ENCODE measurements around the gene GPR27. TPM values are rescaled to one million over a fixed set of nuclear protein-coding genes. Genes with fewer than 3 reads are reported as not detected.

The GPR27 gene
- total RNA-seq, 1 donor from 2014 or later: 16.1 TPM

GRCh38 chr3:71709908-71710511, 43.6 kb upstream of the GPR27 start:
- TF ChIP-seq CTCF (IDR thresholded peaks at IDR 0.05; ENCODE audit: unreplicated experiment): no peak
- no peaks in the 10 kb centered on the region for H3K27me3 Mint-ChIP-seq (ENCODE audit: low read depth)
- H3K4me3 Mint-ChIP-seq: no peak overlapping the region
- no peaks in the 10 kb centered on the region for H3K4me1 Mint-ChIP-seq
- no peak overlapping the region for H3K27ac Mint-ChIP-seq
- no peaks in the 10 kb centered on the region for H3K36me3 Mint-ChIP-seq
- H3K9me3 Mint-ChIP-seq: no peaks in the 10 kb centered on the region
- no peak for DNase-seq (ENCODE audit: low spot score in 2 of 2, unreplicated experiment in 2 of 2)

GRCh38 chr3:71710906-71711494, 42.7 kb upstream of the GPR27 start:
- no peaks in the 10 kb centered on the region for H3K36me3 Mint-ChIP-seq
- H3K4me3 Mint-ChIP-seq: no peak overlapping the region
- no peaks in the 10 kb centered on the region for H3K27me3 Mint-ChIP-seq (ENCODE audit: low read depth)
- TF ChIP-seq CTCF (IDR thresholded peaks at IDR 0.05; ENCODE audit: unreplicated experiment): peak; percentile 54
- H3K27ac Mint-ChIP-seq: no peak overlapping the region
- no peaks in the 10 kb centered on the region for H3K4me1 Mint-ChIP-seq
- DNase-seq (ENCODE audit: low spot score in 2 of 2, unreplicated experiment in 2 of 2): no peak
- no peaks in the 10 kb centered on the region for H3K9me3 Mint-ChIP-seq

- Mint-ChIP-seq H3K9me3 (no peaks in the 10 kb centered on the region), H3K36me3 (no peaks in the 10 kb centered on the region), H3K4me3 (no peak overlapping the region), H3K27ac (no peak overlapping the region), H3K27me3 (ENCODE audit: low read depth) (no peaks in the 10 kb centered on the region), H3K4me1 (no peaks in the 10 kb centered on the region)
- no peak for TF ChIP-seq CTCF (IDR thresholded peaks at IDR 0.05; ENCODE audit: unreplicated experiment)
- no peak for DNase-seq (ENCODE audit: low spot score in 2 of 2, unreplicated experiment in 2 of 2)
These were observed 40.6 kb upstream of the GPR27 start for GRCh38 chr3:71713041-71713440.

GRCh38 chr3:71714595-71714994, 39.1 kb upstream of the GPR27 start:
- Mint-ChIP-seq H3K4me1 (no peaks in the 10 kb centered on the region), H3K27me3 (ENCODE audit: low read depth) (no peaks in the 10 kb centered on the region), H3K9me3 (no peaks in the 10 kb centered on the region), H3K27ac (no peak overlapping the region), H3K4me3 (no peak overlapping the region), H3K36me3 (no peaks in the 10 kb centered on the region)
- DNase-seq (ENCODE audit: low spot score in 2 of 2, unreplicated experiment in 2 of 2): no peak
- no peak for TF ChIP-seq CTCF (IDR thresholded peaks at IDR 0.05; ENCODE audit: unreplicated experiment)

- H3K36me3 Mint-ChIP-seq: peaks cover 3% of the 10 kb centered on the region
- no peaks in the 10 kb centered on the region for H3K4me1 Mint-ChIP-seq
These were observed 35.6 kb upstream of the GPR27 start for GRCh38 chr3:71718072-71718471.

More at GRCh38 chr3:71718072-71718471, 35.6 kb upstream of the GPR27 start:
- no peak for DNase-seq (ENCODE audit: low spot score in 2 of 2, unreplicated experiment in 2 of 2)
- Mint-ChIP-seq H3K4me3 (no peak overlapping the region), H3K27me3 (ENCODE audit: low read depth) (peaks cover 23% of the 10 kb centered on the region), H3K9me3 (no peaks in the 10 kb centered on the region), H3K27ac (no peak overlapping the region)
- TF ChIP-seq CTCF (IDR thresholded peaks at IDR 0.05; ENCODE audit: unreplicated experiment): no peak
